Measurements from ENCODE around the gene SEMA3B.
A peak's percentile ranks its signal among the peaks of the same experiment; 100 is the strongest.
"Not testable (repeated sequence)": the region's sequence is repeated elsewhere in the genome, so short reads cannot be mapped to it uniquely, and the experiment has no call there.

Gene SEMA3B

GRCh38 chr3:50268703-50269451 lies at the start of gene SEMA3B:
Gene SEMA3B, plus strand, starts transcription at chr3:50269147. Its CDS starts 94 bp downstream, at chr3:50269241.
- DNase-seq (ENCODE audit: low read depth in 3 of 3, low spot score in 1 of 3): no peak

- no peak for DNase-seq (ENCODE audit: low read depth in 3 of 3, low spot score in 1 of 3)
These were observed 49.7 kb upstream of the SEMA3B start for GRCh38 chr3:50219285-50219684.

- no peak for DNase-seq (ENCODE audit: low read depth in 3 of 3, low spot score in 1 of 3)
These were observed 48.8 kb upstream of the SEMA3B start for GRCh38 chr3:50220109-50220508.

- no peak for DNase-seq (ENCODE audit: low read depth in 3 of 3, low spot score in 1 of 3)
These were observed 47.9 kb upstream of the SEMA3B start for GRCh38 chr3:50221051-50221410.

- no peak for DNase-seq (ENCODE audit: low read depth in 3 of 3, low spot score in 1 of 3)
These were observed 47.4 kb upstream of the SEMA3B start for GRCh38 chr3:50221411-50222168.

GRCh38 chr3:50222169-50222528 lies 46.8 kb upstream of the SEMA3B start:
- no peak for DNase-seq (ENCODE audit: low read depth in 3 of 3, low spot score in 1 of 3)

- no peak for DNase-seq (ENCODE audit: low read depth in 3 of 3, low spot score in 1 of 3)
These were observed 44.3 kb upstream of the SEMA3B start for GRCh38 chr3:50224639-50225038.

GRCh38 chr3:50226888-50227389 lies 42.0 kb upstream of the SEMA3B start:
- DNase-seq (ENCODE audit: low read depth in 3 of 3, low spot score in 1 of 3): peak in 1 of 3 donors; percentile 16

GRCh38 chr3:50227390-50228183 lies 41.4 kb upstream of the SEMA3B start:
- peak; percentile 79 to 86 (median 83) for DNase-seq (ENCODE audit: low read depth in 3 of 3, low spot score in 1 of 3)

GRCh38 chr3:50228184-50228763 lies 40.7 kb upstream of the SEMA3B start:
- not testable (repeated sequence) for DNase-seq (ENCODE audit: low read depth in 3 of 3, low spot score in 1 of 3)

- no peak for DNase-seq (ENCODE audit: low read depth in 3 of 3, low spot score in 1 of 3)
These were observed 39.5 kb upstream of the SEMA3B start for GRCh38 chr3:50229490-50229889.

GRCh38 chr3:50230104-50230793 lies 38.7 kb upstream of the SEMA3B start:
- no peak for DNase-seq (ENCODE audit: low read depth in 3 of 3, low spot score in 1 of 3)

- no peak for DNase-seq (ENCODE audit: low read depth in 3 of 3, low spot score in 1 of 3)
These were observed 38.2 kb upstream of the SEMA3B start for GRCh38 chr3:50230794-50231125.

GRCh38 chr3:50231581-50231980 lies 37.4 kb upstream of the SEMA3B start:
- DNase-seq (ENCODE audit: low read depth in 3 of 3, low spot score in 1 of 3): no peak

GRCh38 chr3:50232303-50232702 lies 36.6 kb upstream of the SEMA3B start:
- DNase-seq (ENCODE audit: low read depth in 3 of 3, low spot score in 1 of 3): no peak

GRCh38 chr3:50233176-50233575 lies 35.8 kb upstream of the SEMA3B start:
- no peak for DNase-seq (ENCODE audit: low read depth in 3 of 3, low spot score in 1 of 3)

GRCh38 chr3:50235716-50236483 lies 33.0 kb upstream of the SEMA3B start, which contains the start of gene GNAI2:
Gene GNAI2, plus strand, starts transcription at chr3:50236204. Its CDS starts 132 bp downstream, at chr3:50236336.
- DNase-seq (ENCODE audit: low read depth in 3 of 3, low spot score in 1 of 3): peak; percentile 96 to 98 (median 97)

- DNase-seq (ENCODE audit: low read depth in 3 of 3, low spot score in 1 of 3): no peak
These were observed 32.3 kb upstream of the SEMA3B start for GRCh38 chr3:50236484-50237132.

- DNase-seq (ENCODE audit: low read depth in 3 of 3, low spot score in 1 of 3): no peak
These were observed 31.8 kb upstream of the SEMA3B start for GRCh38 chr3:50237133-50237651.
